ENCODE results near the gene FCSK. TPM values are rescaled to one million over a fixed set of nuclear protein-coding genes. Genes with fewer than 3 reads are reported as not detected.

Gene FCSK
- total RNA-seq, 1 donor from 2014 or later: 18.8 TPM

DNA sequence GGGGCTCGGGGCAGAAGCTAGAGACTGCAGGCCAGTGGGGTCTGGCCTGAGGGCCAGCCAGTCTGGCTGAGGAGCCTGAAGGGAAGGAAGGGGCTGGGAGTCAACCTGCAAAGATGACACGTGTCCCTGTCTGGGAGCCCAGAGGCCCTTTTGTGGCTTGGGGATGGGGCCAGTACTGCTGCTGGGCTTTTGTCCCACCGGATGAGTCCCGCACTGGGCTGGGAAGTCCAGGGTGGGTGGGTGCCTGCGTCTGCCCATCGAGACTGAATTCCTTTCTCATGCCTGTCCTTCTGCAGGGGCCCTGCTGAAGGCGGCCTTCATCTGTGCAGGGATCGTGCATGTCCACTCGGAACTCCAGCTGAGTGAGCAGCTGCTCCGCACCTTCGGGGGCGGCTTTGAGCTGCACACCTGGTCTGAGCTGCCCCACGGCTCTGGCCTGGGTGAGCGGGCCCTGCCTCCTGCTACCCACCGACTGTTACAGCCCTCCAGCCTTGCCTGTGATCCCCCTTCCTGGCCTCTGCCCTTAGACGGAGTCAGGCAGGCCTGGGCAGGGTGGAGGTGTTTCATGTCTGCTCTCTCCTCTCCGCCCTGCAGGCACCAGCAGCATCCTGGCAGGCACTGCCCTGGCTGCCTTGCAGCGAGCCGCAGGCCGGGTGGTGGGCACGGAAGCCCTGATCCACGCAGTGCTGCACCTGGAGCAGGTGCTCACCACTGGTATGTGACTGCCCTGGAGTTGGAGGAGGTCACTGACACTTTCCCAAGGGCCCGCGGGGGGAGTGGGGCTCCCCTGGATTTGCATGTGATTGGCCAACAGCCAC is 20.9 kb downstream of the FCSK start:
- DNase-seq (ENCODE audit: low spot score, unreplicated experiment): no peak
- H3K27me3 Mint-ChIP-seq: no peaks in the 10 kb centered on the region
- no peak overlapping the region for H3K27ac Mint-ChIP-seq

DNA sequence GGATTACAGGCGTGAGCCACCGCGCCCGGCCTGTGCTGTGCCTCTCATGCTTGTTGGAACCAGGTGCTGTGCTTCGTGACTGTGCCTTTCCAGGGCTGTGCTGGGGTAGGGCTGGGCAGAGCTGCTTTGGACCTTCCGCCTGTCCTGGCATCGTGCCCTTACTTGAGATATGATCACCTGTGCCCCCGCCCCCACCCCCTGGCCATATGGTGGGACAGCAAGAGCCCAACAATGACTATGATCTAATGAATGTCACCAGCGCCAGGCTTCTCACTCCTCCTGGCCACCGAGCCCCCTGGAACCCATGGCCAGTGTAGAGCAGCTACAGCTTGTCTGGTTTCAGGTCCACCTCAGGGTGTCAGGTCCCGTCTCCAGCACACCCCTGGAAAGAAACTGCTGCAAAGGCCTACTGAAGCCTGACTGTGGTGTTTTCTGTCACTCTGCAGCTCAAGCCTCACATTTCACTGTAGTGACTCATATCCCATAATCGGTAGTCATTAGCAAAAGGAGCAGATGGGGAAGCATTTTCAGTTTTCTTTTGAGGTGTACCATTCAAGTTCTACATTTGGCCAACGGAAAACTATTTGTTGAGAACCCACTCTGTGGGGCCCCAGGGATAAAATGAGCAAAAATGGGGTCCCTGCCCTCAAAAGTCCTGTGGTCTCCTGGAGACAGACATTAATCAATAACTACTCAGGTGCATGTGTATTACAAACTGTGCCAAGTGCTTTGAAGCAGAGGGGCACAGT is 22.1 kb downstream of the FCSK start:
- Mint-ChIP-seq H3K27me3 (no peaks in the 10 kb centered on the region), H3K27ac (peak overlapping the region; percentile 62), H3K4me3 (ENCODE audit: low read depth) (no peak overlapping the region), H3K4me1 (ENCODE audit: low read depth) (no peaks in the 10 kb centered on the region), H3K36me3 (ENCODE audit: insufficient read depth) (peaks cover 1% of the 10 kb centered on the region), H3K9me3 (ENCODE audit: low read depth) (no peaks in the 10 kb centered on the region)
- TF ChIP-seq, protein P1, sequence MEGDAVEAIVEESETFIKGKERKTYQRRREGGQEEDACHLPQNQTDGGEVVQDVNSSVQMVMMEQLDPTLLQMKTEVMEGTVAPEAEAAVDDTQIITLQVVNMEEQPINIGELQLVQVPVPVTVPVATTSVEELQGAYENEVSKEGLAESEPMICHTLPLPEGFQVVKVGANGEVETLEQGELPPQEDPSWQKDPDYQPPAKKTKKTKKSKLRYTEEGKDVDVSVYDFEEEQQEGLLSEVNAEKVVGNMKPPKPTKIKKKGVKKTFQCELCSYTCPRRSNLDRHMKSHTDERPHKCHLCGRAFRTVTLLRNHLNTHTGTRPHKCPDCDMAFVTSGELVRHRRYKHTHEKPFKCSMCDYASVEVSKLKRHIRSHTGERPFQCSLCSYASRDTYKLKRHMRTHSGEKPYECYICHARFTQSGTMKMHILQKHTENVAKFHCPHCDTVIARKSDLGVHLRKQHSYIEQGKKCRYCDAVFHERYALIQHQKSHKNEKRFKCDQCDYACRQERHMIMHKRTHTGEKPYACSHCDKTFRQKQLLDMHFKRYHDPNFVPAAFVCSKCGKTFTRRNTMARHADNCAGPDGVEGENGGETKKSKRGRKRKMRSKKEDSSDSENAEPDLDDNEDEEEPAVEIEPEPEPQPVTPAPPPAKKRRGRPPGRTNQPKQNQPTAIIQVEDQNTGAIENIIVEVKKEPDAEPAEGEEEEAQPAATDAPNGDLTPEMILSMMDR (IDR thresholded peaks at IDR 0.05; ENCODE audit: unreplicated experiment): no peak
- no peak for DNase-seq (ENCODE audit: low spot score, unreplicated experiment)

More for the DNA sequence above, 20.9 kb downstream of the FCSK start:
- peaks cover 1% of the 10 kb centered on the region for H3K36me3 Mint-ChIP-seq (ENCODE audit: insufficient read depth)
- peaks cover 2% of the 10 kb centered on the region for H3K4me1 Mint-ChIP-seq (ENCODE audit: low read depth)
- H3K4me3 Mint-ChIP-seq (ENCODE audit: low read depth): no peak overlapping the region
- TF ChIP-seq, protein P1 (IDR thresholded peaks at IDR 0.05; ENCODE audit: unreplicated experiment): no peak
- H3K9me3 Mint-ChIP-seq (ENCODE audit: low read depth): no peaks in the 10 kb centered on the region

DNA sequence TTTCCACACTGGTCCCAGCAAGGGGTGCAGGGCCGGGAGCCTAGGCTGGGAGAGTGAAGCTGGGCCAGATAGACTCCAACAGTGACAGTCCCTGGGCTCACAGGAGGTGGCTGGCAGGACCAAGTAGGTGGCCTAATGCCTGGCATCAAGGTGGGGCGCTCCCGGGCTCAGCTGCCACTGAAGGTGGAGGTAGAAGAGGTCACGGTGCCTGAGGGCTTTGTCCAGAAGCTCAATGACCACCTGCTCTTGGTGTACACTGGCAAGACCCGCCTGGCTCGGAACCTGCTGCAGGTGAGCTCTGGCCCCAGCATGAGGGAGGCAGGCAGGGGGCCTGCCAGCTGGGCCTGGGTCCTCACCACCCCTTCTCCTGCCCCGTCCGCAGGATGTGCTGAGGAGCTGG is 23.8 kb downstream of the FCSK start:
- peak overlapping the region; percentile 20 for H3K27ac Mint-ChIP-seq
- peaks cover 1% of the 10 kb centered on the region for H3K36me3 Mint-ChIP-seq (ENCODE audit: insufficient read depth)
- TF ChIP-seq, protein P1 (IDR thresholded peaks at IDR 0.05; ENCODE audit: unreplicated experiment): no peak
- no peak overlapping the region for H3K4me3 Mint-ChIP-seq (ENCODE audit: low read depth)
- H3K27me3 Mint-ChIP-seq: no peaks in the 10 kb centered on the region
- no peaks in the 10 kb centered on the region for H3K9me3 Mint-ChIP-seq (ENCODE audit: low read depth)
- H3K4me1 Mint-ChIP-seq (ENCODE audit: low read depth): no peaks in the 10 kb centered on the region
- DNase-seq (ENCODE audit: low spot score, unreplicated experiment): no peak

DNA sequence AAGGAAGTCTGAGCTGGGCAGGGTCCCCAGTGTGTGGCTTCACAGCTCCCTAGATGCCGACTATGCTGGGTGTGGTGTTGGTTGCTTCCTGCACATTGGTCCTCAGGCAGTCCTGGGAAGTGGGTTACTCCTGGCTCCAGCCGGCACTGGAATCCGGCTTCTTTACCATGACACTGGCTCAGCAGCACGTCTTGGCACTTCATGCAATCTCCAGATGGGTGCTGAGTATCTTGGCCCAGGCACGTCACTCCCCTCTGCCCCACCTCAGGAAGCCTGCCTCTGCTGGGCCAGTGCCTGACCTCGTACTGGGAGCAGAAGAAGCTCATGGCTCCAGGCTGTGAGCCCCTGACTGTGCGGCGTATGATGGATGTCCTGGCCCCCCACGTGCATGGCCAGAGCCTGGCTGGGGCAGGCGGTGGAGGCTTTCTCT is 24.5 kb downstream of the FCSK start:
- H3K27me3 Mint-ChIP-seq: no peaks in the 10 kb centered on the region
- H3K4me1 Mint-ChIP-seq (ENCODE audit: low read depth): no peaks in the 10 kb centered on the region
- H3K36me3 Mint-ChIP-seq (ENCODE audit: insufficient read depth): peaks cover 1% of the 10 kb centered on the region
- DNase-seq (ENCODE audit: low spot score, unreplicated experiment): no peak
- H3K27ac Mint-ChIP-seq: no peak overlapping the region
- TF ChIP-seq, protein P1 (IDR thresholded peaks at IDR 0.05; ENCODE audit: unreplicated experiment): no peak
- no peaks in the 10 kb centered on the region for H3K9me3 Mint-ChIP-seq (ENCODE audit: low read depth)
- no peak overlapping the region for H3K4me3 Mint-ChIP-seq (ENCODE audit: low read depth)
